T-cell (primary cell): ENCODE measurements around the gene MPL. TPM values are rescaled to one million over a fixed set of nuclear protein-coding genes. Genes with fewer than 3 reads are reported as not detected.
"Not testable (repeated sequence)": the region's sequence is repeated elsewhere in the genome, so short reads cannot be mapped to it uniquely, and the experiment has no call there.

Experiments
- ATAC-seq, 4 experiments: fragments of 200-7000 bp in 3 of 4; fragments of 150-1000 bp in 1 of 4; cut with Tn5 transposase; replicated peaks in 1 of 4; 1 replicate in 3 of 4; 2 replicates in 1 of 4; pipeline ENCODE4 v1.10.0; 2021; ENCODE audit warnings: moderate library complexity in 3 of 4, mild to moderate bottlenecking in 2 of 4, moderate number of reproducible peaks in 1 of 4
- CTCF ChIA-PET, 2 donors: fragments of 300-600 bp; sonication (Branson Sonifier 250); formaldehyde crosslinking; loops; one replicate each; lab custom pipeline; 2022; ENCODE audit warnings: antibody characterized with exemption in 2 of 2; lab: Charles Lee
- POLR2A ChIA-PET, 2 donors: fragments of 300-600 bp; sonication (Branson Sonifier 250); formaldehyde crosslinking; loops; one replicate each; lab custom pipeline; 2022; ENCODE audit warnings: antibody characterized with exemption in 2 of 2; lab: Charles Lee
- DNase-seq, 35 experiments: peaks; one replicate each; pipeline versions ENCODE4 v3.0.0 to v3.0.0-alpha.2; 2013 to 2023
- H3K27ac ChIP-seq: one replicate; pipeline ENCODE4 v1.5.1; 2013; ENCODE audit warnings: low read length
- H3K27me3 ChIP-seq, 2 experiments: replicated peaks in 1 of 2; 1 replicate in 1 of 2; 2 replicates in 1 of 2; pipeline versions ENCODE4 v1.6.1 to v1.7.0; 2013; ENCODE audit warnings: low read length in 1 of 2, mixed read lengths in 1 of 2; ENCODE audit not compliant: control insufficient read depth in 2 of 2, insufficient read depth in 2 of 2; ENCODE audit errors: extremely low read depth in 1 of 2
- H3K36me3 ChIP-seq, 2 donors: 1 replicate in 1 of 2; 2 replicates in 1 of 2; pipeline versions ENCODE4 v1.6.1 to v1.7.0; 2013; ENCODE audit warnings: low read length in 1 of 2; ENCODE audit not compliant: control insufficient read depth in 2 of 2, insufficient read depth in 1 of 2; ENCODE audit errors: extremely low read depth in 1 of 2
- H3K4me1 ChIP-seq, 2 experiments: 1 replicate in 1 of 2; 2 replicates in 1 of 2; pipeline versions ENCODE4 v1.6.1 to v1.7.0; 2013; ENCODE audit warnings: low read length in 2 of 2, mixed read lengths in 1 of 2; ENCODE audit not compliant: insufficient read depth in 2 of 2, control insufficient read depth in 1 of 2; ENCODE audit errors: extremely low read depth in 1 of 2
- H3K4me3 ChIP-seq, 2 donors: 1 replicate in 1 of 2; 2 replicates in 1 of 2; pipeline versions ENCODE4 v1.5.1 to v1.7.0; 2013; ENCODE audit warnings: mild to moderate bottlenecking in 2 of 2, low read length in 1 of 2, moderate library complexity in 1 of 2; ENCODE audit not compliant: control insufficient read depth in 1 of 2; ENCODE audit errors: extremely low read depth in 1 of 2
- H3K9me3 ChIP-seq: 2 replicates; pipeline ENCODE4 v1.7.0; 2013
- H3K27ac Mint-ChIP-seq, 2 donors: one replicate each; pipeline ENCODE4 v1.8.0; 2020 to 2021; ENCODE audit warnings: mild to moderate bottlenecking in 2 of 2, mixed read lengths in 2 of 2
- H3K27me3 Mint-ChIP-seq, 2 donors: one replicate each; pipeline ENCODE4 v1.8.0; 2021 to 2022; ENCODE audit warnings: mixed read lengths in 2 of 2
- H3K36me3 Mint-ChIP-seq: one replicate; pipeline ENCODE4 v1.8.0; 2021; ENCODE audit warnings: mixed read lengths
- H3K4me1 Mint-ChIP-seq, 3 donors: one replicate each; pipeline ENCODE4 v1.8.0; 2020 to 2022; ENCODE audit warnings: mixed read lengths in 3 of 3, mild to moderate bottlenecking in 1 of 3
- H3K4me3 Mint-ChIP-seq, 3 donors: one replicate each; pipeline ENCODE4 v1.8.0; 2020 to 2022; ENCODE audit warnings: mild to moderate bottlenecking in 3 of 3, mixed read lengths in 3 of 3, moderate library complexity in 3 of 3
- H3K9me3 Mint-ChIP-seq, 3 donors: one replicate each; pipeline ENCODE4 v1.8.0; 2020 to 2022; ENCODE audit warnings: mixed read lengths in 3 of 3
- WGBS: methylation state at CpG from one replicate; pipeline ENCODE4 v1.1.5; 2013; ENCODE audit warnings: missing lambda C conversion rate; ENCODE audit not compliant: insufficient coverage; 5-methylcytosine and 5-hydroxymethylcytosine counted together
- total RNA-seq, 35 experiments: library from RNA in 6 of 35; stranded (reverse) in 6 of 35; fragments of 120-200 nt in 1 of 35; gene quantifications; one replicate each; pipeline versions ENCODE4 v1.2.1 to v1.2.4 and lab custom pipeline; 2013 to 2026

Gene MPL
- total RNA-seq, 5 donors from 2014 or later (not counting 1 experiment from before 2014, with no cell fraction given) = 0.26 to 0.63 (median 0.61) TPM; not detected in 2

GRCh38 chr1:43395523-43395922 lies 57.9 kb downstream of the MPL start:
- peaks cover 3 to 5% of the 10 kb centered on the region in 2 experiments for H3K4me1 ChIP-seq
- H3K4me3 Mint-ChIP-seq = no peak overlapping the region
- peaks cover 40 to 55% (median 47%) of the 10 kb centered on the region in 3 donors for H3K4me1 Mint-ChIP-seq
- no peak overlapping the region for H3K27ac Mint-ChIP-seq
- H3K27ac ChIP-seq = no peak overlapping the region
- DNase-seq = no peak
- no peaks in the 10 kb centered on the region for H3K9me3 Mint-ChIP-seq
- POLR2A ChIA-PET = interaction anchor here in 1 of 2 donors (0.6 kb wide), 1 partner anchor 32 kb away, joined by 6 read pairs; no protein-coding TSS in a partner anchor
- 100% methylated on average over 1 of the region's 4 CpGs for WGBS
- CTCF ChIA-PET = no interaction called here
- H3K27me3 Mint-ChIP-seq = no peaks in the 10 kb centered on the region
- H3K4me3 ChIP-seq = no peak overlapping the region
- no peaks in the 10 kb centered on the region for H3K9me3 ChIP-seq
- H3K36me3 ChIP-seq = peaks cover 9 to 12% of the 10 kb centered on the region in 2 donors
- ATAC-seq = no peak
- H3K36me3 Mint-ChIP-seq = peaks cover 22% of the 10 kb centered on the region
- H3K27me3 ChIP-seq = no peaks in the 10 kb centered on the region

- Mint-ChIP-seq H3K9me3 (no peaks in the 10 kb centered on the region), H3K27me3 (no peaks in the 10 kb centered on the region), H3K4me1 (peaks cover 35 to 52% (median 42%) of the 10 kb centered on the region in 3 donors), H3K36me3 (peaks cover 22% of the 10 kb centered on the region), H3K4me3 (no peak overlapping the region), H3K27ac (no peak overlapping the region)
- no peaks in the 10 kb centered on the region for H3K9me3 ChIP-seq
- ATAC-seq (no peak), DNase-seq (no peak)
- ChIA-PET POLR2A (no interaction called here), CTCF (no interaction called here)
- H3K4me3 ChIP-seq = no peak overlapping the region
- peaks cover 9 to 12% of the 10 kb centered on the region in 2 donors for H3K36me3 ChIP-seq
- H3K4me1 ChIP-seq = peaks cover 0 to 2% of the 10 kb centered on the region in 2 experiments
- H3K27me3 ChIP-seq = no peaks in the 10 kb centered on the region
- H3K27ac ChIP-seq = no peak overlapping the region
- no CpG with 5 or more reads among the region's 1 CpG for WGBS
These were observed 58.4 kb downstream of the MPL start for GRCh38 chr1:43396059-43396458.

DNA sequence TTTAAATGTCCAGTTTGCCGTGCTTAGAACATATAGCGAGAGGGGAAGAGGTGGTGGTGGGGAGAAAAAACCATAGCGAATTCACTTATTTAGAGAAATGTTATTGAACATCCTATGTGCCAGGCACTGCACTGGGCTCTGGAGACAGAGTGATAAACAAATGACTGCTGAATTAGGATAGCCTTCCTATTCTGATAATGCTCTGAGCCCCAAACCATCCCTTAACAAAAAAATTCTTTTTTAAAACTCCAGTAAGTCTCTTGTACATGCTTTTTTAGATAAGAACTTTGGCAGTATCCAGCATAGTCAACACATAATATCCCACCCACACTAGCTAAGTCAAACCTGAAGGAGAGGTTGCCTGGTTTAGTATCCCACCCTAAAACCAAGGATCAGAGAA lies 60.6 kb downstream of the MPL start:
- WGBS = no CpG with 5 or more reads among the region's 3 CpGs
- H3K27ac Mint-ChIP-seq = no peak overlapping the region
- H3K4me3 ChIP-seq = no peak overlapping the region
- ATAC-seq (no peak), DNase-seq (no peak)
- no peaks in the 10 kb centered on the region for H3K9me3 Mint-ChIP-seq
- CTCF ChIA-PET = no interaction called here
- peaks cover 28 to 48% (median 37%) of the 10 kb centered on the region in 3 donors for H3K4me1 Mint-ChIP-seq
- POLR2A ChIA-PET = no interaction called here
- H3K27ac ChIP-seq = no peak overlapping the region
- peaks cover 11 to 19% of the 10 kb centered on the region in 2 donors for H3K36me3 ChIP-seq
- no peaks in the 10 kb centered on the region for H3K9me3 ChIP-seq
- no peaks in the 10 kb centered on the region for H3K27me3 Mint-ChIP-seq
- H3K36me3 Mint-ChIP-seq = peaks cover 31% of the 10 kb centered on the region
- H3K4me3 Mint-ChIP-seq = no peak overlapping the region
- H3K4me1 ChIP-seq = no peaks in the 10 kb centered on the region
- H3K27me3 ChIP-seq = no peaks in the 10 kb centered on the region

GRCh38 chr1:43400441-43400840 lies 62.8 kb downstream of the MPL start:
- POLR2A ChIA-PET = interaction anchor here in 1 of 2 donors (0.6 kb wide), 1 partner anchor 58 kb away, joined by 3 read pairs; no protein-coding TSS in a partner anchor
- H3K9me3 Mint-ChIP-seq, H3K27me3 Mint-ChIP-seq, H3K9me3 ChIP-seq, ATAC-seq, H3K4me1 ChIP-seq, H3K27ac ChIP-seq, H3K4me3 Mint-ChIP-seq, H3K4me3 ChIP-seq, H3K27me3 ChIP-seq, DNase-seq, H3K27ac Mint-ChIP-seq, CTCF ChIA-PET: not testable (repeated sequence)
- peaks cover 16 to 38% of the 10 kb centered on the region in 2 donors for H3K36me3 ChIP-seq
- WGBS = 97% methylated on average over 4 of the region's 9 CpGs
- peaks cover 43% of the 10 kb centered on the region for H3K36me3 Mint-ChIP-seq
- peaks cover 21 to 43% (median 30%) of the 10 kb centered on the region in 3 donors for H3K4me1 Mint-ChIP-seq

DNA sequence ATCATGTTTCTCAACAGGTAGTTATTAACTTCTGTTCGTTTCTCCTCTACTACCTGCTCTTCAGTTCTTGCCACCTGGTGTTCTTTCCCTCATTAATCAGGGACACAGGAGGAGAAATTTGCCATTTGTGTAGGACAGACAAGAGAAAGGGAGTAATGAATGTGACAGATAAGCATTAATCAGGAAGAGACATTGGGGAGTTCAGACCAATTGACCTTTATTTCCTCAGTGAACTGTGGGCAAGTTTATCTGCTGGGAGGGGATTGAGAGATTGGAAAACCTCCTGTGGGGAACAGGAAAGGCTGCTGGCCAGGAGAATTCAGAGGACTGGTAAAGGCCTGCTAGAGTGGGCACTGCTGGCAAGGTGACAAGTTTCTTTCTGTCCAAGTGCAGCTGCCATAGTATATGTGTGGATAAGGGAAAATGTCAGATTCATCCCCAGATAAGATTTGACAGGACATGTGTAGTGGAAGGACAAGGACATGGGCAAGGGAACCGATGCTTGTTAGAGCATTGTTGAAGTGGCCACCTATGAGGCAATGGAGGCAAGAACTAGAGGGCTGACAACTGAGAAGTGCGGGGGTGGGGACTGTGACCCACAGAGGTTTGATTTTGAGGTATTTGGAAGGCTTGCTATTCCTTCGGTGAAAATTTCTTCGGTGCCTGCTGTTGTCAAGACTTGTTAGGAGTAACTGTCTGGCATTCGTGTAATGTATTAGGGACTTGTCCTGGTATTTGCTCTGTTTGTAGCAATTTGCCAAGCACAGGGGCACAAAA lies 64.7 kb downstream of the MPL start:
- WGBS = 94% methylated on average over 5 of the region's 6 CpGs
- Mint-ChIP-seq H3K36me3 (peaks cover 50% of the 10 kb centered on the region), H3K4me1 (peaks cover 14 to 33% (median 20%) of the 10 kb centered on the region in 3 donors), H3K27ac (no peak overlapping the region), H3K27me3 (no peaks in the 10 kb centered on the region), H3K9me3 (no peaks in the 10 kb centered on the region), H3K4me3 (no peak overlapping the region)
- Histone ChIP-seq H3K36me3 (peaks cover 14 to 47% of the 10 kb centered on the region in 2 donors), H3K9me3 (no peaks in the 10 kb centered on the region), H3K27ac (no peak overlapping the region), H3K4me3 (no peak overlapping the region), H3K27me3 (no peaks in the 10 kb centered on the region), H3K4me1 (no peaks in the 10 kb centered on the region)
- CTCF ChIA-PET = no interaction called here
- DNase-seq = no peak
- POLR2A ChIA-PET = no interaction called here
- ATAC-seq = no peak
